HG03108 (cell line): ENCODE data around the gene DPF3.
"Not testable (repeated sequence)": the region's sequence is repeated elsewhere in the genome, so short reads cannot be mapped to it uniquely, and the experiment has no call there.

Experiments
- ATAC-seq: cut with Tn5 transposase; IDR thresholded peaks from one replicate; pipeline ENCODE4 v1.9.1; 2021; ENCODE audit warnings: moderate library complexity; ENCODE audit not compliant: unreplicated experiment

Gene DPF3

DNA sequence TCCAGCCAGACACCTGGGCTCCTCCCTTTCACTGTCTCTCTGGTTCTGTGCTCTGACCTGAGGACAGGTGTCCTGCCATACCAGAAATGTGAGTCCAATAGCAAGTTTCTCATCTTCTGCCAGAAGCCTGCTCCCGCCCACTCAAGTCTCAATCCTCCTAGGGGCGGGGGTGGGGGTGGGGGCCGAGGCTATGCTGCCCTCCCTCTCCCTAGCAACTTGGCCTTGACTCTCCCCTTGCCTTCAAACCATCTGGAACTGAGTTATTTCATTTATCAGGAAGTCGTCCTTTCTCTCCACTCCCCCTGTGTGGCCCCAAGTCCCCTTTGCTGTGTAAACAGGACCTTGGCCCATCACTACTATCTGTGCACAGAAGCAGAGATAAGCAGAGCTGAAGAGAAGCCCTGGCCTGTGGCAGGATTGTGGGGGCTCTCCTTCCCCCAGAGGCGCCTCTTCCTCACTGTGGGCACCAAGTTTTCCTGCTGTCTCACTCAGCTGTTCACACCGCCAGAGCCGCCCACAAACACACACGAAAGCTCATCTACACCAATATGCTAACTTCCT is 117.1 kb downstream of the DPF3 start:
- ATAC-seq, result no peak

GRCh38 chr14:72775923-72776554 is 117.9 kb downstream of the DPF3 start:
- ATAC-seq, result no peak

DNA sequence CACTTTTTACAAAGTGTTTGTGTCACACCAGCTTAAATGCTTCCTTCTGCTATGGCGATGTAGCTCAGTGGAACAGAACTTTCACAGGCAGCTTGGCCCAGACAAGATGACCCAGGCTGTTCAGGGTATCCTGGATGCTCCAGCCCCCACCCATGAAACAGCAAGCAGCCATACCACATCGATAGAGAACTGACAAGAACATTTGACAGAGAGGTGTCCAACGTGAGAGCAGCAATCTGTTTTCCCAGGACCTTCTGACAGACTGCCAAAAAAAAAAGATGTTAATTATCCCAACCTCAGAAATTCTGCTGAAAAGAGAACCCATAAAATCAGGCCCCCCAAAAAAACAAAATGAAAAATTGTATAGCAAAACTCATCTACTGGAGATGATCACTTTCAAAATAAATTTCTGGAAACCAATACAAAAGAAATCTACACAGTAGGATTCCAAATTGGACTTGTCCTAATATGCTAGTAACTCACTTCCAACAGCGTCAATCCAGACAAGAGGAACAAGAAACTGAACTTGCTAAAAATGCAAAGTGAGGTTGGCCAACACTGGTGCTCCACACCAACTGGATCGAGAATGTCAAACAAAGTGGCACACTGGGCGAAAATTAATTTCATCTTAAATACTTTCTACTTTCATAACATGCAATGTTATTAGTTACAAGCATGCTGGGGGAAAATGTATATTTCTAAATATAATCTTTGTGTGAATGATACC is 118.8 kb downstream of the DPF3 start:
- ATAC-seq, result no peak

DNA sequence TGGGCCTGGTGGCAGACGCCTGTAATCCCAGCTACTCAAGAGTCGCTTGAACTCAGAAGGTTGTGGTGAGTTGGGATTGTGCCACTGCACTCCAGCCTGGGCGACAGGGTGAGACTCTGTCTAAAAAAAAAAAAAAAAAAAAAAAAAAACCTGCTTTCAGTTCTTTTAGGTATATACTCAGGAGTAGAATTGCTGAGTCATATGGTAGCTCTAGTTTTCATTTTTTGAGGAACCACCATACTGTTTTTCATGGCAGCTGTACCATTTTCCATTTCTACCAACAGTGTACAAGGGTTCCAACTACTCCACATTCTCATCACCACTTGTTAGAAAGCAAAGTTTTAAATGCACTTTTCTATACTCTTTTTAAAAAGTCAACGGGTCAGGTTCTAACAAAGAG is 119.8 kb downstream of the DPF3 start:
- no peak for ATAC-seq

GRCh38 chr14:72771561-72771960 is 122.3 kb downstream of the DPF3 start:
- ATAC-seq, result no peak

DNA sequence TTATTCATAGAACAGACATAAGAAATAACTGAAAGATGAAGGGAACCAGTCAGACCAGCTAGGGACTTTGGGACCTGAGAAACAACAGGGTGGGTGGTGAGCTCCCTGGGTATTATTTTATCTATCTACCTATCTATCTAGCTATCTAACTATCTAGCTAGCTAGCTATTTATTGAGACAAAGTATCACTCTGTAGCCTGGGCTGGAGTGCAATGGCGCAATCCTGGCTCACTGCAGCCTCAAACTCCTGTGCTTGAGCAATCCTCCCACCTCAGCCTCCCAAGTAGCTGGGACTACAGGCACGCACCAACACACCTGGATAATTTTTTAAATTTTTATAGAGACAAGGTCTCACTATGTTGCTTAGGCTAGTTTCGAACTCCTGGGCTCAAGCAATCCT is 127.6 kb downstream of the DPF3 start:
- ATAC-seq, result no peak

GRCh38 chr14:72763892-72764291 is 130.0 kb downstream of the DPF3 start:
- ATAC-seq, result no peak

GRCh38 chr14:72759670-72760069 is 134.2 kb downstream of the DPF3 start:
- ATAC-seq, result no peak

DNA sequence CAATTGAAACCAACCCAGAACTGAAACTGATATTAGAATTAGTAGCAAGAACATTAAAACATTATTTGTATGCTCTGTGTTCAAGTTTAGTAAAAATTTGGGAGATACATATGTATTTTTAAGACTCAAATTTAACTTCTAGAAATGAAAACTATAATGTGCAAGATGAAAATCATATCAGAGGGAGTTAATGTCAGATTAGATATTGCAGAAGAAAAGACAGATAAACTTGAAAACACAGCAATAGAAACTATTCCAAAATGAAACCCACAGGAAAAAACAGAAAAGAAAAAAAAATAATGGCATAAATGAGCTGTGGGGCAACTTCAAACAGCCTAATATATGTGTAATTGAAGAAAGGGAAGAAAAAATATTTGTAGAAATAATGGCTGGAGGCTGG is 134.9 kb downstream of the DPF3 start:
- ATAC-seq, result no peak

GRCh38 chr14:72758420-72758819 is 135.5 kb downstream of the DPF3 start:
- no peak for ATAC-seq

GRCh38 chr14:72756967-72757366 is 136.9 kb downstream of the DPF3 start:
- no peak for ATAC-seq

- ATAC-seq, result no peak
Observed at GRCh38 chr14:72755766-72756165, 138.1 kb downstream of the DPF3 start.

DNA sequence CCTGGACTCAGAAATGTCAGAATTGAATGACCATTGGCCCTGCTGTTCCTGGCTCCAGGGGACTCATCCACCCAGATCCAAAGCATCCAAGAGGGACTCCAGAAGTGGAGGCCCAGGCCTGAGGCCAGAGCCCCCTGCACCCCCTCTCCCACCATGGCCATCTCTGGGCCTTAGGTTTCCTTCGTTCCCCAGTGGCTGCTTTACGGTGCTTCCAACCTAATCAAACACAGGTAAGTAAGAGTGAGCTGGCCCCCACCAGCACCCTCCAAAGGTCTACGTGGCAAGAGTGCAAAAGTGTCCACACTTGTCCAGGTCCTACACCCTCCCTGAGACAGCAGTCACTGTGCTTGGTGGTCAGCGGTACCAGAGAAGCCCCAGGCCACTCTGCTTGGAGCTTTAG is 139.0 kb downstream of the DPF3 start:
- no peak for ATAC-seq

GRCh38 chr14:72753879-72754400 is 140.0 kb downstream of the DPF3 start:
- ATAC-seq, result no peak

GRCh38 chr14:72753044-72753710 is 140.7 kb downstream of the DPF3 start:
- ATAC-seq, result no peak

DNA sequence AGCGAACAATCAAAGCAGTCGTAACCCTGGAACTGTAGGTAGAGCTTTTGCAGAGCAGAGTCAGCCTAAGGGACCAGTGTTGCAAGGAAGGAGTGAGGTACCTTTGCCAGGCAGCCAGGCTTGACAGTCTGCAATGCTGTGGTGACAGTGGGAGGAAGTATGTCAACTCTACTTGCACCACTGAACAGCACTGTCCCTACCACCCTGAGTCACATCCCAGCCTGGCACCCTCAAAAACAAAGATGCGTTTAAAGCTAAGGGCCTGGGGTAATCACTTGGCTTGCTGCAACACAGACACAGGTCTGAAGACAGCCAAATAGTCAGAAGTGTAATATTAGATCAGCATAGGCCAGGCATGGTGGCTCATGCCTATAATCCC is 141.9 kb downstream of the DPF3 start:
- no peak for ATAC-seq

DNA sequence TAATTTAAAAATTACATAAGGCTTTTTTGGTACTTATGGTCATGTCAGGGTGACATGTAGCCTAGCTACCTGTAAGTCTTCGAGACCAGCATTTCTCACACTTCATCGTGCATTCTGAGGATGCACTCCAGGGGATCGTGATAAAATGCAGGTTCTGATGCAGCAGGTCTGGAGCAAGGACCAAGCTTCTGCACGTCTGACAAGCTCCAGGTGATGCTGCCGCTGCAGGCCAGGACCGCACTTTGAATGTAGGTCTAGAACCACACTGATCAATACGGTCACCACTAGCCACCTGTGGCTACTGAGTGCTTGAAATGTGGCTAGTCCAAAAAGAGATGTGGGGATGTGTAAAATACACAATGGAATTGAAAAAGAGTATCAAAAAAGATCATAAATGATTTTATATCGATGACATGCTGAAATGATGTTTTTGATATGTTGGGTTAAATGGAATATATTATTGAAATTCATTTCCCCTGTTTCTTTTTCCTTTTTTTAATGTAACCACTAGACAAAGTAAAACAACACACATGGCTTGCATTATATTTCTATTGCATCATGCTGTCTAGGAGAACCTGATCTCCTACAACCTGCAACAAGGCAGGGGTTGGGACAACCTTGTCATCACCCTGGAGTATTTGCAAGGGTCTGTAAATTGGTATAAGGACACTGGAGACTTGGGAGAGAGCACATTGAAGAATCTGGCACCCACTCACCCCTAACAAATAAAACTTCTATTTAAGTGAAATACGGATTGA is 142.4 kb downstream of the DPF3 start:
- no peak for ATAC-seq

- ATAC-seq, result not testable (repeated sequence)
Observed at GRCh38 chr14:72748921-72749320, 145.0 kb downstream of the DPF3 start.

DNA sequence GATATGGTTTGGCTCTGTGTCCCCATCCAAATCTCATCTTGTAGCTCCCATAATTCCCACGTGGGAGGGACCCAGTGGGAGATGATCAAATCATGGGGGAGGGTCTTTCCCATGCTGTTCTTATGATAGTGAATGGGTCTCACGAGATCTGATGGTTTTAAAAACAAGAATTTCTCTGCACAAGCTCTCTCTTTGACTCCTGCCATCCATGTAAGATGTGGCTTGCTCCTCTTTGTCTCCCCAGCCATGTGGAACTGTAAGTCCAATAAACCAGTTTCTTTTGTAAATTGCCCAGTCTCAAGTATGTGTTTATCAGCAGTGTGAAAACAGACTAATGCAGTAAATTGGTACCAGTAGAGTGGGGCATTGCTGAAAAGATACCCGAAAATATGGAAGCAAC is 146.2 kb downstream of the DPF3 start:
- no peak for ATAC-seq

DNA sequence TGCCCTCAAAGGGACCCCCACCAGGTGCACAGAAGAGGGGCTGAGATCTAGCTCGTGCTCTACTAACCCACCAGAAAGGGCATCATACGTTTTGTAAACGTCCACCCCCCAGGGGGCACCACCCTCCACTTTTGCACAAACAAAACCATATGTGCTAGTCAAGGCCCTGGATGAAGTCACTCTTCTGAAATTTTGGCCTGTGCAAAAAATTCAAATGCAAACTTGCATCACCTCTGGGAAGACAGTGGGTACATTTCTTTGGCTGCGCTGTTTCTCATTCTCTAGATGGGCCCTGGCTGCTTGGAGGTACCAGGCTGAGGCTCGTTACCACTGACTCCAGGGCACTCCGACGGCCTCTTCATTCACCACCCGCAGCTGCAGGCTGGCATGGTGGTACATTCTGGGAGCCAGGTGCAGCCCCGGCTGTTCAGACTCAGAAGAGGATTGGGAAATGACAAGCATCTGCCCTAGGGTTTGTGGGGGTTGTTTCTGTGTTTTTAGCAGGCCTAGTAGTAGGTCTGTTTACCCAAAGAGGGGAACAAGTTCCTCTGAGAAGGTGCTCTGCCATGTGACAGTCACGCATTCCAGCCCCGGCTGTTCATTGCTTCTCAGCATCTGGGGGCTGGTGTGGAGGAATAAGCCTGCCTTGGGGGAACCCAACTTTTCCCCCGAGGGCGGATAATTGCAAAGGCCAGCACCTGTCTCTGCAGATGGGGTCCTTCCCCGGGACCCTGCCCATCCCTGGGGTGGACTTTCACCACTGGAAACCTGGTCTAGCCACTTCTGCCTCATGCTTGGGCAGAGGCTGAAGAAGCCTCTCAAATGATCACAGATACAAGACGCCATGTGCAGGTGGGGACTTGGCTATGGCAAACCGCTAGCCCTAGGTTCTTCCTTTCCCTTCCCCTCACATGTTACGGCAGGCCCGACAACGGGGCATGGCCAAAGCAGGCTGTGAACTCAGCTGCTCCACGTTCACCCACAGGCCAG is 147.6 kb downstream of the DPF3 start:
- no peak for ATAC-seq
